Cardiac fibroblast (primary cell): ENCODE measurements around the gene MRPL58.
"Not testable (repeated sequence)": the region's sequence is repeated elsewhere in the genome, so short reads cannot be mapped to it uniquely, and the experiment has no call there.

Experiments
- DNase-seq, 2 donors: peaks; one replicate each; pipeline versions ENCODE4 v3.0.0 to v3.0.0-alpha.2; 2010; ENCODE audit warnings: low read depth in 2 of 2
- H3K4me3 ChIP-seq, 2 donors: replicated peaks in 1 of 2; 1 replicate in 1 of 2; 2 replicates in 1 of 2; pipeline ENCODE4 v1.5.1; 2011; ENCODE audit warnings: low read depth in 2 of 2, low read length in 2 of 2, mild to moderate bottlenecking in 2 of 2, moderate library complexity in 1 of 2
- CTCF ChIP-seq: IDR thresholded peaks from one replicate; pipeline ENCODE4 v1.5.1; 2011; ENCODE audit warnings: low read depth, mild to moderate bottlenecking, low read length, inconsistent platforms

MRPL58 gene

DNA sequence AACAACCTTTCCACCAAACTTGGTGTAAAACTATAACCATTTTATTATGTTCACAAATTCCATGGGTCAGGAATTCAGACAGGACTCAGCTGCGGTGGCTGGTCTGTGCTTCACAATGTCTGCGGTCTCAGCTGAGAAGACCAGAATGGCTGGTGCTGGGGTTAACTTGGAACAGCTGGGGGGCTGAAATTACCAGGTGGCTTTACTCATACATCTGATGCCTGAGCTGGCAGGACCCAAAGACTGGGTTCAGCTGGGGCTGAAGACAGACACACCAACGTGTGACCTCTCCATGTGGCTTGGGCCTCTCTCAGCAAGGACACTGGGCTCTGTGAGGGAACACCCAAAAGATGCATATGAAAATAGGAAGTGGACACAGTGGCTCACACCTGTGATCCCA is 34.2 kb upstream of the MRPL58 start:
- no peak for TF ChIP-seq CTCF
- no peak for DNase-seq
- H3K4me3 ChIP-seq: no peak overlapping the region

DNA sequence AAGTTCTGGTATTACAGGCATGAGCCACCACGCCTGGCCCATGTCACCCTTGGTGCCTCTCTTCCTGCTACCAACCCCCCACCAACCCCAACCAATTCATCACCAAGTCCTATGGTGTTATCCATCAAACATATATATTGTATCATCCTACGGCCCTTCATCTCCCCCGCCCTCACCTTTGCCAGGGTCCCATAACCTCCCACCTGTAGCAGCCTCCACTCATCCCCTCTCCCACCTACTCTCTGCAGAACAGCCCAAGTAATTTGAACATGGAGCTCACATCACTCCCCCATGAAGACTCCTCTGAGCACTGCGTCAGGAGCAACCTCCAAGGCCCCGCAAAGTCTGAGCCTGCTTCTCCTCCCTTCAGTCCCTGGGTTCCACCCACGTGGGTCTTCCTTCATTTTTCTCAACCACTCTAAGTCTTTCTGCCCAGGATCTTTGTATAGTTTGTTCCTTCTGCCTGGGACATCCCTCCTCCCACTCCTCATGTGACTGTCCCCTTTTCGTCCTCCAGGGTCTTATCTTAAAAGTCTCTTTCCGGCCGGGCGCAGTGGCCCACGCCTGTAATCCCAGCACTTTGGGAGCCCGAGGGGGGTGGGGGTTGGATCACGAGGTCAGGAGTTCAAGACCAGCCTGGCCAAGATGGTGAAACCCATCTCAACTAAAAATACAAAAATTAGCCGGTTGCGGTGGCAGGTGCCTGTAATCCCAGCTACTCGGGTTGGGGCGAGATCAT is 32.9 kb upstream of the MRPL58 start:
- no peak for DNase-seq
- no peak for TF ChIP-seq CTCF
- no peak overlapping the region for H3K4me3 ChIP-seq

- H3K4me3 ChIP-seq: peak overlapping the region; percentile 65
- no peak for DNase-seq
- no peak for TF ChIP-seq CTCF
Measured at GRCh38 chr17:74981318-74981978, 31.0 kb upstream of the MRPL58 start.

- peak overlapping the region; percentile 65 for H3K4me3 ChIP-seq
- TF ChIP-seq CTCF: no peak
- peak; percentile 44 to 67 for DNase-seq
Measured at GRCh38 chr17:74981979-74982662, 30.3 kb upstream of the MRPL58 start.

DNA sequence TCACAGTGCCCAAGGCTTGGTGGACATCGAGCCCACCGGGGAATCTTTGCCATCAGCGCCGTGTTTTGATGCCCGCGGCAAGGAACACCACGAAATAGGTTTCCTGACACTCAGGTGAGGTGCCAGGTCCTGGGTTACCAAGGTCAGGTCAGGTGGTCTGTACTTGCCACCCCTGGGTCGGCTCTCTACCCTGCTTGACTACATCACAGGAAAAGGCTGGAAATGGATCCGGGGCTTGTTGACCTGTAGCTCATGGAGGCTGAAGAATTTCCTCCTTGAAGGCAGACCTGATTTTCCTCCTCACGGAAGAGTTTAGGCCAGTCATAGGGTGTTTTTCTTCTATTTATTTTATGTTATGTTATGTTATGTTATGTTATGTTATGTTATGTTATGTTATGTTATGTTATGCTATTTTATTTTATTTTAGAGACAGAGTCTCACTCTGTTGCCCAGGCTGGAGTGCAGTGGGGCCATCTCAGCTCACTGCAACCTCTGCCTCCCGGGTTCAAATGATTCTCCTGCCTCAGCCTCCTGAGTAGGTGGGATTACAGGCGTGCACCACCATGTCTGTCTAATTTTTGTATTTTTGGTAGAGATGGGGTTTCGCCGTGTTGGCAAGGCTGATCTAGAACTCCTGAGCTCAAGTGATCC is 29.7 kb upstream of the MRPL58 start:
- DNase-seq: not testable (repeated sequence)
- peak overlapping the region; percentile 65 for H3K4me3 ChIP-seq

GRCh38 chr17:74986206-74986576 is 26.3 kb upstream of the MRPL58 start:
- DNase-seq: no peak
- TF ChIP-seq CTCF: no peak
- no peak overlapping the region for H3K4me3 ChIP-seq

DNA sequence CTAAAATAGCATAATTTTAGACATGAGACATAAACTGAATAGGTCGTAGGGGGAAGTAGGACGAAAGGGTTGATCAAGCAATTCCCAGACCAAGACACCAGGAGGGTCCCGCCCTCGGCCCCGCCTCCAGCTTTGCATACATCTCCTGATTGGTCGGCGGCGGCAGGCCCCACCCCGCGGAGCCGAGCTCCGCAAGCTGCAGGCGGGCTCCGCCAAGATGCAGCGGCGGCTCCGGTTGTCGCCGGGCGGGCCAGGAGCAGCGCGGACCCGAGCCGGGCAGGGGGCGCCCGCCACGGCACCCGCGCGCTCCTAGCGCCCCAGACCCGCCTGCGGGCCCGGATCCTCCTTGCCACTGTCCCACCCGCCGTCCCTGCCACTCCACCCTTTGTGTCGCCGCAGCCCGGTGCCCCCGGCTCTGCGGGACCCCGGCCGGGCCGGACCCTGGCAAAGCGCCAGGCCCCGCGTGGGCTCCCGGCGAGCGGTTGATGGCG is 25.0 kb upstream of the MRPL58 start, which contains the start of gene CDR2L:
TSS of gene CDR2L (plus strand) at position 215 of the 491 bp plus-strand sequence. CDS start 412 bp downstream, outside the sequence.
- peak within 1 kb of the TSS; percentile 75 to 80 for H3K4me3 ChIP-seq
- peak; percentile 91 to 95 for DNase-seq
- no peak for TF ChIP-seq CTCF
